Right ventricle myocardium superior (tissue), 1 donor: ENCODE data around the gene BLM. TPM values are rescaled to one million over a fixed set of nuclear protein-coding genes. Genes with fewer than 3 reads are reported as not detected.
A peak's percentile ranks its signal among the peaks of the same experiment; 100 is the strongest.
"Not testable (repeated sequence)": the region's sequence is repeated elsewhere in the genome, so short reads cannot be mapped to it uniquely, and the experiment has no call there.

Experiments
- ATAC-seq: fragments of 200-7000 bp; cut with Tn5 transposase; one replicate; pipeline ENCODE4 v1.9.1; 2020; ENCODE audit warnings: mild to moderate bottlenecking; ENCODE audit not compliant: poor library complexity
- DNase-seq: peaks from one replicate; pipeline ENCODE4 v3.0.0-alpha.2; 2020
- intact Hi-C: fragments of 100-400 bp; cut with DNase I; formaldehyde crosslinking; loops from one replicate; pipeline ENCODE4 v1.11.2; 2022
- total RNA-seq: library from RNA; stranded (reverse); fragmentation: NEBNext Ultra II Directional; extraction: Animal tissue kit (Norgen Biotek cat#: 25700); gene quantifications from one replicate; pipeline ENCODE4 v1.2.1, GENCODE V29; 2021
- donor health status: DM: no; HTN: yes; CAD: no; lungs with severe emphysema.

BLM gene
- total RNA-seq, 1 donor from 2014 or later, result 37.0 TPM

- intact Hi-C loops, result no loop called here
- DNase-seq (no peak), ATAC-seq (no peak)
Measured at GRCh38 chr15:90713081-90713480, 4.1 kb upstream of the BLM start.

GRCh38 chr15:90716317-90716975 lies 700 bp upstream of the BLM start:
- DNase-seq (no peak), ATAC-seq (no peak)
- intact Hi-C loops, result loop anchor here (5.0 kb wide), 1 partner anchor 156 kb away; no protein-coding TSS in a partner anchor

GRCh38 chr15:90718232-90718631 lies 1.1 kb downstream of the BLM start:
- intact Hi-C loops, result loop anchor here (5.0 kb wide), 1 partner anchor 154 kb away; no protein-coding TSS in a partner anchor
- no peak for DNase-seq
- ATAC-seq, result no peak

GRCh38 chr15:90720131-90720530 lies 3.0 kb downstream of the BLM start:
- DNase-seq (no peak), ATAC-seq (no peak)
- intact Hi-C loops, result no loop called here

GRCh38 chr15:90729261-90729660 lies 12.1 kb downstream of the BLM start:
- intact Hi-C loops, result no loop called here
- ATAC-seq (no peak), DNase-seq (no peak)

GRCh38 chr15:90730290-90730689 lies 13.1 kb downstream of the BLM start:
- intact Hi-C loops, result no loop called here
- ATAC-seq, result no peak

GRCh38 chr15:90735923-90736322 lies 18.8 kb downstream of the BLM start:
- no peak for ATAC-seq
- intact Hi-C loops, result no loop called here
- DNase-seq, result no peak

More at GRCh38 chr15:90730290-90730689, 13.1 kb downstream of the BLM start:
- DNase-seq, result no peak

- ATAC-seq, DNase-seq, intact Hi-C loops: not testable (repeated sequence)
Measured at GRCh38 chr15:90740545-90740944, 23.4 kb downstream of the BLM start.

- DNase-seq (no peak), ATAC-seq (no peak)
- intact Hi-C loops, result no loop called here
Measured at GRCh38 chr15:90742087-90742486, 24.9 kb downstream of the BLM start.

- ATAC-seq, result no peak
- intact Hi-C loops, result no loop called here
- no peak for DNase-seq
Measured at GRCh38 chr15:90743407-90743806, 26.3 kb downstream of the BLM start.

GRCh38 chr15:90744759-90745402 lies 27.7 kb downstream of the BLM start:
- no peak for ATAC-seq
- no peak for DNase-seq
- intact Hi-C loops, result no loop called here

- intact Hi-C loops, result no loop called here
- DNase-seq, result no peak
- ATAC-seq, result no peak
Measured at GRCh38 chr15:90749754-90750153, 32.6 kb downstream of the BLM start.

- no peak for DNase-seq
- no peak for ATAC-seq
- intact Hi-C loops, result no loop called here
Measured at GRCh38 chr15:90750186-90750585, 33.0 kb downstream of the BLM start.

- intact Hi-C loops, result no loop called here
- no peak for DNase-seq
- ATAC-seq, result no peak
Measured at GRCh38 chr15:90751300-90751825, 34.2 kb downstream of the BLM start.

GRCh38 chr15:90756916-90757315 lies 39.8 kb downstream of the BLM start:
- ATAC-seq, result no peak
- intact Hi-C loops, result no loop called here
- no peak for DNase-seq

- intact Hi-C loops, result no loop called here
- no peak for ATAC-seq
Measured at GRCh38 chr15:90757461-90757860, 40.3 kb downstream of the BLM start.

GRCh38 chr15:90760661-90761232 lies 43.6 kb downstream of the BLM start:
- no peak for ATAC-seq
- intact Hi-C loops, result no loop called here
- DNase-seq, result no peak

More at GRCh38 chr15:90757461-90757860, 40.3 kb downstream of the BLM start:
- DNase-seq, result no peak

GRCh38 chr15:90761629-90762028 lies 44.5 kb downstream of the BLM start:
- ATAC-seq, result peak; percentile 40
- intact Hi-C loops, result no loop called here
- no peak for DNase-seq

GRCh38 chr15:90762109-90762508 lies 45.0 kb downstream of the BLM start:
- DNase-seq, result peak; percentile 82
- intact Hi-C loops, result no loop called here
- peak; percentile 94 for ATAC-seq
